Epithelial cell of proximal tubule (primary cell): Measurements from ENCODE around the gene FANCI. TPM values are rescaled to one million over a fixed set of nuclear protein-coding genes. Genes with fewer than 3 reads are reported as not detected.
"Not testable (repeated sequence)": the region's sequence is repeated elsewhere in the genome, so short reads cannot be mapped to it uniquely, and the experiment has no call there.

Experiments used
- DNase-seq: peaks from one replicate; pipeline ENCODE4 v3.0.0-alpha.2; 2011; ENCODE audit warnings: low read depth
- H3K4me3 ChIP-seq: 2 replicates; pipeline ENCODE4 v1.5.1; 2011; ENCODE audit warnings: low read depth, mild to moderate bottlenecking, low read length
- total RNA-seq: library from RNA; depleted of rRNA; stranded (reverse); fragments of >200 nt; gene quantifications from 2 replicates; pipeline ENCODE4 v1.2.3, GENCODE V29; 2015
- TF ChIP-seq, protein P1 (sequence below): conservative IDR thresholded peaks from 2 replicates; pipeline ENCODE4 v1.5.1; 2012; ENCODE audit warnings: low read depth, mild to moderate bottlenecking, low read length

Gene FANCI
- total RNA-seq, 1 donor from 2014 or later, result 49.4 TPM

GRCh38 chr15:89243046-89243690 is 611 bp upstream of the FANCI start:
- TF ChIP-seq, protein P1, sequence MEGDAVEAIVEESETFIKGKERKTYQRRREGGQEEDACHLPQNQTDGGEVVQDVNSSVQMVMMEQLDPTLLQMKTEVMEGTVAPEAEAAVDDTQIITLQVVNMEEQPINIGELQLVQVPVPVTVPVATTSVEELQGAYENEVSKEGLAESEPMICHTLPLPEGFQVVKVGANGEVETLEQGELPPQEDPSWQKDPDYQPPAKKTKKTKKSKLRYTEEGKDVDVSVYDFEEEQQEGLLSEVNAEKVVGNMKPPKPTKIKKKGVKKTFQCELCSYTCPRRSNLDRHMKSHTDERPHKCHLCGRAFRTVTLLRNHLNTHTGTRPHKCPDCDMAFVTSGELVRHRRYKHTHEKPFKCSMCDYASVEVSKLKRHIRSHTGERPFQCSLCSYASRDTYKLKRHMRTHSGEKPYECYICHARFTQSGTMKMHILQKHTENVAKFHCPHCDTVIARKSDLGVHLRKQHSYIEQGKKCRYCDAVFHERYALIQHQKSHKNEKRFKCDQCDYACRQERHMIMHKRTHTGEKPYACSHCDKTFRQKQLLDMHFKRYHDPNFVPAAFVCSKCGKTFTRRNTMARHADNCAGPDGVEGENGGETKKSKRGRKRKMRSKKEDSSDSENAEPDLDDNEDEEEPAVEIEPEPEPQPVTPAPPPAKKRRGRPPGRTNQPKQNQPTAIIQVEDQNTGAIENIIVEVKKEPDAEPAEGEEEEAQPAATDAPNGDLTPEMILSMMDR, result no peak
- DNase-seq, result peak; percentile 1

GRCh38 chr15:89244574-89244903 is 760 bp downstream of the FANCI start:
- DNase-seq, result no peak
- TF ChIP-seq, protein P1, result no peak
- peak overlapping the region; percentile 93 for H3K4me3 ChIP-seq

More at GRCh38 chr15:89243046-89243690, 611 bp upstream of the FANCI start:
- peak overlapping the region; percentile 93 for H3K4me3 ChIP-seq

GRCh38 chr15:89247446-89247845 is 3.7 kb downstream of the FANCI start:
- TF ChIP-seq, protein P1, result no peak
- H3K4me3 ChIP-seq, result no peak overlapping the region
- DNase-seq, result no peak

- TF ChIP-seq, protein P1, result no peak
- no peak for DNase-seq
- H3K4me3 ChIP-seq, result no peak overlapping the region
Measured at GRCh38 chr15:89248584-89248983, 4.8 kb downstream of the FANCI start.

- H3K4me3 ChIP-seq, DNase-seq: not testable (repeated sequence)
Measured at GRCh38 chr15:89250142-89250541, 6.4 kb downstream of the FANCI start.

- not testable (repeated sequence) for H3K4me3 ChIP-seq, DNase-seq
Measured at GRCh38 chr15:89277281-89277680, 33.5 kb downstream of the FANCI start.

- TF ChIP-seq, protein P1, result no peak
- H3K4me3 ChIP-seq, result no peak overlapping the region
- no peak for DNase-seq
Measured at GRCh38 chr15:89278307-89278706, 34.5 kb downstream of the FANCI start.

DNA sequence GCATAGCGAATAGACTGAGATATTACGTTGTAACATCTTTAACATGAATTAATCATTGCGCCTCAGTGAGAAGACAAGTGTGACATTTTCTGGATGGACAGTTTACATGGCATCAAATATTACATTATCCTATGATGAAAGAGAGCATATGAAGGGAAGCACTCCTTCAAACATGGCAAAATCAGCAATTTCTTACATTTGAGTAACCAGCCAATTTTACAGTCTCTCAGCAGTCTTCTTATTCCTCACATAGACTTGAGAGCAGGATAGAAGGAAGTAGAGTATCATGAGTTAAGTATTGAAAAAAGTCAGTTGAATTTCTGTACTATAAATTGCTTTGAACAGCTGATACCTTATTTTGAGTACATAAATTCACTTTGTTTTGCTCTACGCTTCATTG is 38.9 kb downstream of the FANCI start:
- TF ChIP-seq, protein P1, result no peak
- no peak for DNase-seq
- no peak overlapping the region for H3K4me3 ChIP-seq
